Lower leg skin (tissue), 3 donors: ENCODE measurements around the gene PLK3.

ENCODE experiments used
- CTCF ChIP-seq, 3 donors: fragments of 450-650 bp; IDR thresholded peaks; one replicate each; pipeline ENCODE4 v1.5.1; 2016; ENCODE audit warnings: antibody characterized with exemption in 3 of 3, mild to moderate bottlenecking in 3 of 3, moderate library complexity in 2 of 3
- POLR2A ChIP-seq, 2 donors: fragments of 450-650 bp; IDR thresholded peaks; one replicate each; pipeline ENCODE4 v1.6.1; 2016 to 2017; ENCODE audit warnings: antibody characterized with exemption in 2 of 2, mild to moderate bottlenecking in 1 of 2, moderate library complexity in 1 of 2

DNA sequence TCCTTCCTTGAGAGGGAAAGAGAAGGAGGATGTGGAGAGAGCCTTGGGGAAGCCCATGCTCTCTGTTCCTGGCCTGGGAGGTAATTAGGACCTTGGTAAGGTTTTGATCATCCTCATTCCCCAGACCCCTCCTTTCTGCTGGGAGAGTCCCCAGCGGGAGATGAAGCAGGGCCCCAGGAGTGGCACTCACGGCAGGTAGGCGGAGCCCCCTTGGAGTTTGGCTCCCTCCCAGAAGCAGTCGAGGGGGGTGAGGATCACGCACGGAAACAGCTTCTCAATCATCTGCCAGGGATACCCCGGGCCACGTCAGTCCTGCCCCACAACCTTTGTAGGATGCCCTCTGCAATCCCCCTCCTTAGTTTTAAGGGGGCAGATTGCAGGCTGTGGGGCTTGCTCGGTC, 31.3 kb downstream of the PLK3 start:
- no peak for TF ChIP-seq CTCF (IDR thresholded peaks at IDR 0.05)
- no peak for TF ChIP-seq POLR2A (IDR thresholded peaks at IDR 0.05)
